ENCODE measurements around the gene PLEKHA1. TPM values are rescaled to one million over a fixed set of nuclear protein-coding genes. Genes with fewer than 3 reads are reported as not detected.

PLEKHA1 gene
- total RNA-seq, 2 experiments from 2014 or later, result 5.5 to 7.3 TPM

DNA sequence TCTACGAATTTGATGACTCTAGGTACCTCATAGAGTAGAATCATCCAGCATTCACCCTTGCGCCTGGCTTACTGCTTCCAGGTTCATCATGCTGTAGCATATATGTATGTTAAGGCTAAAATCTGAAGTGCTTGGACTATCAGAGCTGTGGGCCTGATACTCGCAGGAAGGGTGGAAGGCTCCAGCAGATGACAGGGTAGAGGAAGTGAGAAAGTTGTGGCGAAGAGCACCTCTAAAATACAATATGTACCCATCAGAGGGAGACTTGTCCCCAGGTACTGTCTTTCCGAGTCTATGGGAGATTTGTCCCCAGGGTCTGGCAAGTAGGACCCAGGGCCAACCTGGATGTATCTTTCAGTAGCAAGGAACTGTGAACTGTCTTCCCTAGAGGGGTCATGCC lies 48.1 kb upstream of the PLEKHA1 start:
- peaks cover 17% of the 10 kb centered on the region for H3K4me1 ChIP-seq (ENCODE audit: insufficient read depth, low read length, poor library complexity, severe bottlenecking)
- ChIA-PET POLR2A (no interaction called here), CTCF (ENCODE audit: unreplicated experiment) (no interaction called here)
- H4K20me1 ChIP-seq (ENCODE audit: insufficient read depth, low read length), result no peaks in the 10 kb centered on the region
- peak; percentile 41 for DNase-seq (ENCODE audit: low spot score)
- no peak for TF ChIP-seq EZH2phosphoT487 (IDR thresholded peaks at IDR 0.05; ENCODE audit: borderline replicate concordance, low read depth, low read length)
- TF ChIP-seq, protein P1, sequence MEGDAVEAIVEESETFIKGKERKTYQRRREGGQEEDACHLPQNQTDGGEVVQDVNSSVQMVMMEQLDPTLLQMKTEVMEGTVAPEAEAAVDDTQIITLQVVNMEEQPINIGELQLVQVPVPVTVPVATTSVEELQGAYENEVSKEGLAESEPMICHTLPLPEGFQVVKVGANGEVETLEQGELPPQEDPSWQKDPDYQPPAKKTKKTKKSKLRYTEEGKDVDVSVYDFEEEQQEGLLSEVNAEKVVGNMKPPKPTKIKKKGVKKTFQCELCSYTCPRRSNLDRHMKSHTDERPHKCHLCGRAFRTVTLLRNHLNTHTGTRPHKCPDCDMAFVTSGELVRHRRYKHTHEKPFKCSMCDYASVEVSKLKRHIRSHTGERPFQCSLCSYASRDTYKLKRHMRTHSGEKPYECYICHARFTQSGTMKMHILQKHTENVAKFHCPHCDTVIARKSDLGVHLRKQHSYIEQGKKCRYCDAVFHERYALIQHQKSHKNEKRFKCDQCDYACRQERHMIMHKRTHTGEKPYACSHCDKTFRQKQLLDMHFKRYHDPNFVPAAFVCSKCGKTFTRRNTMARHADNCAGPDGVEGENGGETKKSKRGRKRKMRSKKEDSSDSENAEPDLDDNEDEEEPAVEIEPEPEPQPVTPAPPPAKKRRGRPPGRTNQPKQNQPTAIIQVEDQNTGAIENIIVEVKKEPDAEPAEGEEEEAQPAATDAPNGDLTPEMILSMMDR (conservative IDR thresholded peaks at IDR 0.05; ENCODE audit: low read length), result no peak
- H3K36me3 ChIP-seq (ENCODE audit: insufficient read depth, low read length), result no peaks in the 10 kb centered on the region
- no peak overlapping the region for H2AFZ ChIP-seq (ENCODE audit: low read length)
- H3K4me2 ChIP-seq (ENCODE audit: low read length), result no peak overlapping the region
- intact Hi-C loops (cut with micrococcal nuclease; ENCODE audit: unreplicated experiment), result no loop called here
- no peak overlapping the region for H3K4me3 ChIP-seq (ENCODE audit: low read depth, low read length, poor library complexity, severe bottlenecking)
- no peak overlapping the region for H3K27ac ChIP-seq (ENCODE audit: low read depth, low read length, poor library complexity, severe bottlenecking)
- no peaks in the 10 kb centered on the region for H3K79me2 ChIP-seq (ENCODE audit: insufficient read depth, low read depth, low read length)
- no TSS peak for BruUV-seq (replicated peaks)
- H3K9me2 ChIP-seq (ENCODE audit: insufficient read depth, low read length), result no peaks in the 10 kb centered on the region
- no peaks in the 10 kb centered on the region for H3K9me3 ChIP-seq (ENCODE audit: low read length)

DNA sequence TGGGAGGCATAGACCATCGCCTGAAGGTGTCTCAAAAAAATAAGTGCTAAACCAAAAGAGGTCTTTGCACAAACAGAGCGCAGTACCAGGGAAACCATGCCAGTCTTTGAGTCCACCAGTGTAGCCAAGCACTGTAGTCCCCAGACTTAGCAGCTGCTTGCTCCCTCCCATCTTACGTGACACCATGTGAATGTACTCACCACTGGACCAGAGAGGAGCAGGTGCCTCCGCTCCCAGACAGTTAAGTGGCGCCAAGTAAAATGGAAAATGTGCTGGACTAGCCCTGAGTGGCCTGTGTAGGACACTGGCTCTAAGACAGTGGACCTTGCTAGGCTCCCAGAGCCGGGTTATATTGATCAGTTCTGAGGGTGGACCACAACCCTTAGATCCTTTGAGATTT lies 47.7 kb upstream of the PLEKHA1 start:
- intact Hi-C loops (cut with micrococcal nuclease; ENCODE audit: unreplicated experiment), result no loop called here
- CTCF ChIA-PET (ENCODE audit: unreplicated experiment), result no interaction called here
- peaks cover 17% of the 10 kb centered on the region for H3K4me1 ChIP-seq (ENCODE audit: insufficient read depth, low read length, poor library complexity, severe bottlenecking)
- no TSS peak for BruUV-seq (replicated peaks)
- no peak overlapping the region for H3K4me2 ChIP-seq (ENCODE audit: low read length)
- H3K4me3 ChIP-seq (ENCODE audit: low read depth, low read length, poor library complexity, severe bottlenecking), result no peak overlapping the region
- no peaks in the 10 kb centered on the region for H3K36me3 ChIP-seq (ENCODE audit: insufficient read depth, low read length)
- H3K27ac ChIP-seq (ENCODE audit: low read depth, low read length, poor library complexity, severe bottlenecking), result no peak overlapping the region
- no peaks in the 10 kb centered on the region for H3K79me2 ChIP-seq (ENCODE audit: insufficient read depth, low read depth, low read length)
- TF ChIP-seq, protein P1 (conservative IDR thresholded peaks at IDR 0.05; ENCODE audit: low read length), result no peak
- TF ChIP-seq EZH2phosphoT487 (IDR thresholded peaks at IDR 0.05; ENCODE audit: borderline replicate concordance, low read depth, low read length), result no peak
- H4K20me1 ChIP-seq (ENCODE audit: insufficient read depth, low read length), result no peaks in the 10 kb centered on the region
- no peaks in the 10 kb centered on the region for H3K9me3 ChIP-seq (ENCODE audit: low read length)
- POLR2A ChIA-PET, result no interaction called here
- no peak for DNase-seq (ENCODE audit: low spot score)
- no peaks in the 10 kb centered on the region for H3K9me2 ChIP-seq (ENCODE audit: insufficient read depth, low read length)
- H2AFZ ChIP-seq (ENCODE audit: low read length), result no peak overlapping the region

DNA sequence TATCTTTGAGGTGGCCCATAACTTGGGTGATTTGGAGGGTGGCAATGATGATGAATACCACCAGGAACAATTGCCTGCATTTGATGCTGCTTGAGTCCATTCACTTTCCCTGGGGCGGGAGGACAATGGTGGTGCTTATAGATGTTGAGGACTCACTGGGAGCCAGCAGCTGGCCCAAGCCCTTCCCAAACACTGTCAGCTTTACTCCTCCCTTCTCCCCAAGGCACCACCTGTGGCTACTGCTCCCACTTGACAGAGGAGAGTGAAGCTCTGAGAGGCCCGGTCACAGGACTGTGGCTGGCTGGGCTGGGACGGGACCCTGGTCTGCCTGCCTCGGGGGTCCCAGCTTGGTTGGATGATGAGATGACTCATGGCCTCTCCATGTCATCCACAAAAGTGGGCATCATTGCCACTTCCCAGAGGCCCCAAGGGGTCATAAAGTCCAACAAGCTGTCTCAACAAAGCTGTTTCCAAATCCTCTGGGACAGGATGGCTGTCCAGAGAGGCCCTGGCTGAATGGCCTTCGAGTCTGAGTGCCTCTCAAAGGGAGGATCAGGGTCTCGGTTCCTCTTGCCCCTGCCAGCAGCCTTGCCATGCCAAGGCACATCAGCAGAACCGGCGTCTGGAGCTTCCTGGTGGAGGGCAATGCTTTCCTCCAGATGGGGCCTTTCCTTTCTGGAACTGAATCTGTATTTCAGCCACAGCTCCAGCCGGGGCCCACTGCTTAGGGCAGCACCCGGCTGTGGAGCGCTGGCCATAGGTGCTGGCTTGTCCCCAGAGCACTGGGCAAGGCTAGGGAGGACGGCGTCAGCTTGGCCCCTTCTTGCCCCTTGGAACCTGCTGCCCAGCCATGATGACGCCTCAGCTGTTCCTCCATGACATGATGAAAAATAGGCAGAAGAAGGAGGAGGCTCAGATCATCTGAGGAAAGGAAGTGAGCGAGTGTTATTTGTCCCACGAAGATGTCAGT lies 47.0 kb upstream of the PLEKHA1 start:
- POLR2A ChIA-PET, result interaction anchor here (0.6 to 0.9 kb wide), 2 partner anchors 21 to 1163 kb away, joined by 3 read pairs; no protein-coding TSS in a partner anchor
- H3K9me2 ChIP-seq (ENCODE audit: insufficient read depth, low read length), result no peaks in the 10 kb centered on the region
- CTCF ChIA-PET (ENCODE audit: unreplicated experiment), result no interaction called here
- no peak overlapping the region for H2AFZ ChIP-seq (ENCODE audit: low read length)
- H3K4me2 ChIP-seq (ENCODE audit: low read length), result no peak overlapping the region
- no peaks in the 10 kb centered on the region for H3K9me3 ChIP-seq (ENCODE audit: low read length)
- no TSS peak for BruUV-seq (replicated peaks)
- H3K4me3 ChIP-seq (ENCODE audit: low read depth, low read length, poor library complexity, severe bottlenecking), result no peak overlapping the region
- DNase-seq (ENCODE audit: low spot score), result no peak
- H3K27ac ChIP-seq (ENCODE audit: low read depth, low read length, poor library complexity, severe bottlenecking), result no peak overlapping the region
- no peaks in the 10 kb centered on the region for H3K36me3 ChIP-seq (ENCODE audit: insufficient read depth, low read length)
- intact Hi-C loops (cut with micrococcal nuclease; ENCODE audit: unreplicated experiment), result no loop called here
- TF ChIP-seq, protein P1 (conservative IDR thresholded peaks at IDR 0.05; ENCODE audit: low read length), result no peak
- TF ChIP-seq EZH2phosphoT487 (IDR thresholded peaks at IDR 0.05; ENCODE audit: borderline replicate concordance, low read depth, low read length), result no peak
- H3K4me1 ChIP-seq (ENCODE audit: insufficient read depth, low read length, poor library complexity, severe bottlenecking), result peaks cover 17% of the 10 kb centered on the region
- no peaks in the 10 kb centered on the region for H3K79me2 ChIP-seq (ENCODE audit: insufficient read depth, low read depth, low read length)
- no peaks in the 10 kb centered on the region for H4K20me1 ChIP-seq (ENCODE audit: insufficient read depth, low read length)

All from OCI-LY7 (cell line).